GM13976 (cell line): ENCODE measurements around the gene PNPLA3.

Experiments
- DNase-seq: peaks from one replicate; pipeline ENCODE4 v3.0.0; 2012; ENCODE audit warnings: low spot score
- in situ Hi-C: fragments of 300-500 bp; cut with MboI; formaldehyde crosslinking; loops from one replicate; pipeline ENCODE4 v1.12.0; 2022; ENCODE audit warnings: low sequenced_read_pairs, mixed read lengths, inconsistent platforms; ENCODE audit not compliant: unreplicated experiment
- TF ChIP-seq, protein P1 (sequence below): IDR thresholded peaks from 2 replicates; pipeline ENCODE4 v1.5.1; 2012; ENCODE audit warnings: borderline replicate concordance, mild to moderate bottlenecking; ENCODE audit not compliant: insufficient read depth; ENCODE audit errors: extremely low read depth, missing control alignments, control extremely low read depth

The PNPLA3 gene

DNA sequence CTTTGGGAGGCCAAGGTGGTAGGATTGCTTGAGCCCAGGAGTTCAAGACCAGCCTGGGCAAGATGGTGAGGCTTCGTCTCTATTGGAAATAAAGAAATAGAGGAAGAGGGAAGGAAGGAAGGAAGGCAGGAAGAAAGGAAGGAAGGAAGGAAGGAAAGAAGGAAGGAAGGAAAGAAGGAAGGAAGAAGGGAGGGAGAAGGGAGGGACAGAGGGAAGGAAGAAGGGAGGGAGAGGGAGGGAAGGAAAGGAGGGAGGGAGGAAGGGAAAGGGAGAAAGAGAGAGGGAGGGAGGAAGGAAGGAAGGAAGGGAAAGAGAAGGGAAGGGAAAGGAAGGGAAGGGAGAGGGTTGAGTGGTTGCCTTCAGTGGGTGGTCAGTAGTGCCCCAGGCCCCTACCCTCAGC is 13.9 kb upstream of the PNPLA3 start:
- in situ Hi-C loops = no loop called here
- TF ChIP-seq, protein P1, sequence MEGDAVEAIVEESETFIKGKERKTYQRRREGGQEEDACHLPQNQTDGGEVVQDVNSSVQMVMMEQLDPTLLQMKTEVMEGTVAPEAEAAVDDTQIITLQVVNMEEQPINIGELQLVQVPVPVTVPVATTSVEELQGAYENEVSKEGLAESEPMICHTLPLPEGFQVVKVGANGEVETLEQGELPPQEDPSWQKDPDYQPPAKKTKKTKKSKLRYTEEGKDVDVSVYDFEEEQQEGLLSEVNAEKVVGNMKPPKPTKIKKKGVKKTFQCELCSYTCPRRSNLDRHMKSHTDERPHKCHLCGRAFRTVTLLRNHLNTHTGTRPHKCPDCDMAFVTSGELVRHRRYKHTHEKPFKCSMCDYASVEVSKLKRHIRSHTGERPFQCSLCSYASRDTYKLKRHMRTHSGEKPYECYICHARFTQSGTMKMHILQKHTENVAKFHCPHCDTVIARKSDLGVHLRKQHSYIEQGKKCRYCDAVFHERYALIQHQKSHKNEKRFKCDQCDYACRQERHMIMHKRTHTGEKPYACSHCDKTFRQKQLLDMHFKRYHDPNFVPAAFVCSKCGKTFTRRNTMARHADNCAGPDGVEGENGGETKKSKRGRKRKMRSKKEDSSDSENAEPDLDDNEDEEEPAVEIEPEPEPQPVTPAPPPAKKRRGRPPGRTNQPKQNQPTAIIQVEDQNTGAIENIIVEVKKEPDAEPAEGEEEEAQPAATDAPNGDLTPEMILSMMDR = no peak
- DNase-seq = no peak

DNA sequence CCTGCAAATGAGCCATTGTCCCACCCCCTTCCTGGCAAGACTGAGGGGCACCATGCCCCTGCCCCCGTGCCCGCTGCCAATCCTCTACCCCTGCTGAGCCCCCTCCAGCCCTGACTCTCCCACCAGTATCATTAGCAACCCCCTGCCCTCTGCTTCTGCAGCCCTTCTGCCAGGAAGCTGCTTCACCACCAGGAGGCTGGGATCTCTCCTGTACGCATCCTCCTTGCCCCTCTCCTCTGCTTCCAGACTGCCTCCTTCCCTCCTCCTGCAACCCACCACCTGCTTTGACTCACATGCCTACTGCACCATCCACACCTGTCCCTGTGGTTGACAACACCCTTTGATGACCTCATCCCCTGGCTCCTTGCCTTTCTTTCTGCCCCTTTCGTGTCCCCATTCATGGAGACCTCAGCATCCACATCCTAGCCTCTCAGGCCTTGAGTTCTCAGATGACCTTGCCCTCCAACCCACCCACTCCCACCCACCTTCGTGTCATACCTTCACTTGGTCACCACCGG is 13.4 kb upstream of the PNPLA3 start:
- in situ Hi-C loops = no loop called here
- TF ChIP-seq, protein P1 = no peak

DNA sequence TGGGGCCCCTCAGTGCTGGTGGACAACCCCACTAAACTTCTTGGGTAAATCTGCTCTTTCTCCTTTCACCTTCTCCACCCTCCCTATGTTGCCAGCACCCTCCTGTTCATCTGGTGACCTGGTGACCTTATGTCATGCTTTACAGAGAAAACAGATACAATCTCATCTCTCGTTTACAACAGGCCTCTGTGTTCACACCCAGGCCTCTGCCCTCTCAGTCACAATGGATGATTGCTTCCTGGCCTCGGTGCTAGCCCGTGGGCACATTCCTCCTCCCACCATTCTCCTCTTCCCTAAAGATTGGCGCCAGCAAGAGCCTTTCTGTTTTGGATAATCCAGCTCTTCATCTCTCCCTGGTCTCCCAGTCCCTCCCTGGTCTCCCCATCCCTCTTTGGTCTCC is 12.3 kb upstream of the PNPLA3 start:
- TF ChIP-seq, protein P1 = no peak
- no peak for DNase-seq
- in situ Hi-C loops = no loop called here

More for the DNA sequence above, 13.4 kb upstream of the PNPLA3 start:
- no peak for DNase-seq

DNA sequence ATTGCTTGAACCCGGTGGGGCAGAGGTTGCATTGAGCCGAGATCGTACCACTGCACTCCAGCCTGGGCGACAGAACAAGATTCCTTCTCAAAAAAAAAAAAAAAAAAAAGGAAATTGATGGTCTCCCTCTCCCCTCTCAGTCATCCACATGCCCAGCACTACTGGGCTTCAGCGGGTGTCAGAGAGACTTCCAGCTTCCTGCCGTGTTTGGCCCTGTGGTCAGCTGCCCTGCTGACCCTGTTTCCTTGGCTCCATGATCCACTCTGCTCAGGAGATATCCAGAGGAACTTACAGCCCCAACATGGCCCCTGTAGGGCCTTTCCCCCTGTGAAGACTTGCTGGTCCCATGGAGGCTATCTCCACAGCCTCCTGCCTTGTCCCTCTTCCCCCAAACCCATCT is 6.1 kb upstream of the PNPLA3 start:
- no peak for DNase-seq
- TF ChIP-seq, protein P1 = no peak
- in situ Hi-C loops = no loop called here

DNA sequence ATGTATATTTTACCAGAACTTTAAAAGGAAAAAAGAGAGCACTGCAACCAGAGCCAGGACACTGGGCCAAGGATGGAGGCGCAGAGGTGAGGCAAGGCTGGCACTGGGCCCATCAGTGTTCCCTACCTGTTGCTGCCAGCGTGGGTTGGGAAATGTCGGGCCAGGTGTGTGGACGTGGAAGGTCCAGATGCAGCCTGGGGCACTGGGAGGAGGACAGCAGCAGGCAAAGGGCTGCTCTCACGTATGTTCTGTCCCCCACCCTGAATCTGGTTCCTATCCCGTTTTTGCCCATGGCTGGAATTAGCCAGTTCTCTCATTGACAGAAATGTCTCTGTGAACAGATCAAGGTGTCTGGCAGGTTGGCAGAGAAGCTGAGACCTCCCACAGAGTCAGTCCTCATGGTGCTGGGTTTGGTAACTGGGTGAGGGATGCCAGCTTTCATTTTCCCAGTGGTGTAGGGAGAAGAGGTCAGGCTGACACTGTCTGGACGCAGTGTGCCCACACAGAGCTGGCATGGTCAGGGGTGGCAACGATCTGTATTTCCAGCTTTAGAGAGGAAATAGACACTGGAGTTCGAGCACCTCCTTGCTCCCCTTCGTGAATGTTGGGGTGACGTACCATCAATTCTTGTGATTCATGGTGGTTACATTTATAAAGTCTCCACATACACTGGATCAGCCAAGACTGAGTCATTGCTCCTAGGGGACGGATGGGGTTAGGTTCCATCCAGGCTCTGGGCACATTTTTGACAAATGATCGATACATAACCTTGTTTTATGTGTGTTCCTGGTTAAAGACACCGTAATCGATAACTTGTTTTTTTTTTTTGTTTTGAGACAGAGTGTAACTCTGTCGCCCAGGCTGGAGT is 4.3 kb upstream of the PNPLA3 start:
- TF ChIP-seq, protein P1 = no peak
- in situ Hi-C loops = no loop called here
- no peak for DNase-seq

DNA sequence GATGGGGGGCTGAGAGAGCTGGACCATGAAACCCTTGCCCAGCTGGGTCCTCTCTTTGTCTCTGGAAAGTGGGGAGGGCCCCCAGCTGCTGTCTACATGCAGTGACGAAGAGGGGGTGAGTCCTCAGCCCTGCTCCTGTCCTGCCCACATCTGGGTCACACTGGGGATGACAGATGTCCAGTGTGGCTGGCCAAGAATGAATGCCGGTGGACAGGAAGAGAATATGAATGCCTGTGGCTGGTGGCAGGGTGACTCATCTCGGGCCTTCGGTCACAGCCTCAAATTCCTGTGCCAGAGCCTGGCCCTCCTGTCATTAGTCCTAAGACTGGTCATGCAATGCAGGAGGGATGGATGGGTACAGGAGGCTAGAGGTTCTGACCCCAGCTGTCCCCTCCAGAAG is 2.2 kb upstream of the PNPLA3 start:
- DNase-seq = no peak
- TF ChIP-seq, protein P1 = no peak
- in situ Hi-C loops = no loop called here
